Left renal cortex interstitium (tissue), 4 donors: ENCODE measurements around the gene XXYLT1. TPM values are rescaled to one million over a fixed set of nuclear protein-coding genes. Genes with fewer than 3 reads are reported as not detected.

ENCODE experiments used
- DNase-seq, 4 donors: peaks; one replicate each; pipeline ENCODE4 v3.0.0-alpha.2; 2013; ENCODE audit warnings: low read depth in 4 of 4, low spot score in 2 of 4, missing footprints in 1 of 4
- polyA plus RNA-seq, 4 donors: library from polyadenylated mRNA; unstranded; fragments of 120-200 nt; gene quantifications; one replicate each; pipeline ENCODE4 v1.2.1, GENCODE V29; 2013; ENCODE audit not compliant: insufficient read length in 4 of 4

Gene XXYLT1
- polyA plus RNA-seq, 4 donors, result 25.6 to 36.9 (median 30.8) TPM

DNA sequence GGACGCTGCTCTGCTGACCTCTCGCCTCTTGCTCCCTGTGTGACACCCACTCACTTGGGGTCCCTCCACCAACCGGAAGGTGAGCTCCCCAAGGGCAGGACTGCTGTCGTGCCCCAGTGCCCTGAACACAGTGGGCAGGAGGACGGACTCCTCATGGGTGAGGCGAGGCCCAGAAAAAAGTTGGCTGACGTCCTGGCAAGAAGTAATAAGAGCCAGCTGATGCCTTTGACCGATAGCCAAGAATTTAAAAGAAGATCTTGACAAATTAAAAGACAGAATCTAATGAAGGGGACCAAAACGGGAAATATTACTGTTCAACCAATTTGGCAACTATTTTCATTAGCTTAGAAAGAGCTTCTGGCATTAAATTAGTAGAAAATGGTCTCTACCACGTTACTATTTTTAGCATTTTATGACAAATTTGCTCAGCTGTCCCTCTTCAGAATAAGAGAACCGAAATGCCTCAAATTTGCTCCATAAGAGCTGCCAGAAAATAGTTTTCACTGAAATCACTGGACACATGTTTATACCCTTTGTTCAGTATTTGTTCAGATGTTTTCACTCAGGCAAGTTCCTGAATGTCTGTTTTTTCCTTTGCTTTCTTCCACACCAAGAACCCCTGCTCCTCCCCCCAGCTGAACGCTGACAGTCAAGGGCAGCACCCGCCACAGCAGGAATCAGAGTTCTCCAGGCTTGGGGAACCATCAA is 60.5 kb downstream of the XXYLT1 start:
- DNase-seq, result peak; percentile 47 to 68 (median 56)

DNA sequence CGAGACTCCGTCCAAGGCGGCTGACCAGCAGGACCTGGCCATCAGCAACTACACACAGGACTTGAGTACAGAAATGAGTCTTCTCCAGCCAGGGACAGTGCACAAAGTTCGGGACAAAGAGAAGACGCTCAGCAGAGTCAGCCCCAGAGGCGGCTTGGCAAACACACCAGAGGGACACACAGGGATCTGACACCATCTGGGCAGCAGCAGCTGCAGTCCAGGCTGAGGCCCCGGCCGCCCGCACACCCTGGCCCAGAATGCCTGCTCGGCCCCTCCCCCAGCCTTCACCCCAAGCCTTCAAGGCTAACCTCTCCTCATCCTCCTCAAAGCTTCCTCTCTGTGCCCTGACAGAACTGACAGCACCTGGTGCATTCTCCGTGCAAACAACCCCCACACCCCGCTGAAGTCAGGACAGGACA is 61.1 kb downstream of the XXYLT1 start:
- no peak for DNase-seq

DNA sequence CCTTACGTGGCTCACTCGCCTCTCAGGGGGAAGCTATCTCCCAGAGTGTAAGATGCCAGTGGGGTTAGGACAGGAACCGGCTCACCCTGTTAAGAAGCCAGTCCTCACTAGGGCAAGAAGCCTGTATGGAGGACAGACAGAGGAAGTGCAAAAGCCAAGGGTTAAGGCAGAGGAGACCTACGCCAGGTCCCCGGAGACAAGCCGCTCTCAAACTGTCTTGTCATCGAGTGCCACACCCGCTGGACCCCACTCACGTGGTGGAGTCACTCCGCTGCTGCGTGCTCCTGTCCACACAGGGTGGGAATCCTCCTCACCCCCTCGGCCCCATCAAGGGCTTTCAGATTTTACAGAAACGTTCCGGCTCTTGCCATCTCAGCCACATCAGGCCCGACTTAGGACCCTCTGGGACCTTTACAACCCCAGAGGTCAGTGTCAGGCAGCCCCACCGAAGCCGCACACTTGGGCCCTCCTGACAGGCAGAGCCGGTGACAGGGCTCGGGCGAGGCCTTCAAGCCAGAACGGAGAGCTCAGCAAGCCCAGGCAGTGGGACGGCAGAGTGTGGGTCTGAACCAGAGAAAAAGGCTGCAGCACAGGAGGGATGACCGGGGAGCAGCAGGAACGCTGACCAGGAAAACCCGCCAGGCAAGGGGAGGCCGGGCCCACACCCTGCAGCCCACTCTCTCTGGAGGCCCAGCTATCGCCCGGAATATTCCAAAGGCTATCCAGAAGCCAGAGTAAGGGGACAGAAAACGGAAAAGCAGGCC is 61.7 kb downstream of the XXYLT1 start:
- DNase-seq, result no peak

DNA sequence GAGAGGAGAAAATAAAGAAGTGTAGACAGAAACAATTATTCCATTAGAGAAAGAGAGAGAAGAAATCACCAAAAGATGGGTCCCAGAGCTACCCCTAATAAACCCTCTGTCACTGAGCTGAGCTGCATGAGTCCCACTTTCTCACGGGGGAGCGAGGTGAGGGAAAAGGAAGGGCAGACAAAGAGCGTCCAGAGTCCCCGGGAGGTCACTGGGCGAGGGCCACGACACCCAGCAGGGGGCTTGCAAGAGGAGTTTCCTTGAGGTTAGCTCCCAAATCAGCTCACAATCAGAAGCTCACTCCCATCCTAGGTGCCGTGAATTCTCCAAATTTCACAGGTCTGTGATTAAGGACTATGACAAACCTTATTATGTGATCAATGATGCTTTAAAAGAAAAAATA is 62.3 kb downstream of the XXYLT1 start:
- DNase-seq, result no peak

DNA sequence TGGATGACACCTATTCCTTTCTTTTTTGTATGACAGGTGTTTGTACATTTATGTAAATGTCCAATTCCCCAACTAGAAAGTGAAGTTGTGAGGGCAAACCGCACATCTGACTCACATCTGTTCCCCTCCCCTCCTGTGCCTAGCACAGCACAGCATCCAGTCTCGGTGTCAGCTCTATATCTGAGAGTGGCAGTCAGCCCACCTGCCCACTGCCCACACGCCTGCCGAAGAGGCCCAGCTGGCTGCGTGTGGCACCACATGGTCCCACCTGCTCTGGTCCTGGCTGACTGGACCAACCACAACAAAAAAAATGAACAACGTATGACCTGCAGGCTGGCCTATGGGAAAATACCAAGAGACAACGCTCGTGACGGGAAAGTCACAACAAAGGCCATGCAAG is 62.8 kb downstream of the XXYLT1 start:
- no peak for DNase-seq

DNA sequence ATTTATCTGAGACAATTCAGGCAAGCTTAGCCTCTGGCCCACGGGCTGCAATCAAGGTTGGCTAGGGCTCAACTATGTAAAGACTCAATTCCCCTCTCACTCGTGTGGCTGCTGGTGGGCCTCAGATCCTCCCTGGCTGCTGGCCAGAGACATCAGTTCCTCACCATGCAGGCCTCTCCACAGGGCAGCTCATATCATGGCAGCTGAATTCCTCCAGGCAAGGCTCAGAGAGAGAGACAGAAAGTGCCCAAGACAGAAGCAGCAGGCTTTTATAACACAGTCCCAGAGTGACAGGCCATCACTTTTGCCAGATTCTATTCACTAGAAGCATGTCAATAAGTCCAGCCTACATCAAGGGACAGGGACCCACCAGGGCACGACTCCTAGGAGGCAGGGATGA is 63.2 kb downstream of the XXYLT1 start:
- no peak for DNase-seq

DNA sequence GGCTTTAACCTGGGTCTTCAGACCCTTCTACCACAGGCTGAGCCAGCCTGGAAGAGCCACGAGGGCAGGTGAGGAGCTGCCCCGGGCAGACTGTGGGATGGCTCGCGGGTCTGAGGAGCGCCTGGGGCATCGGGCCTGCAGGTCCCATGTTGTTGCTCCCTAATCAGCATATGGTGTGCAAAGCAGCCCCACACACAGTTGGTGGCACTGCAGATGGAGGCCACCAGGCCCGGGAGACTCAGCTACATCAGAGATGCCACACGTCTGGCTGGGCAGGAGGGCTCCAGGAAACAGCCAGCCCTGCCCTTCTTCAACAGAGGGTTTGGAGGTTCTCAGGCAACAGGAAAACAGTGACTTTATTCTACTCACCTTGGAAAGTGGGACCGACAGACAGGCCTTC is 63.9 kb downstream of the XXYLT1 start:
- DNase-seq, result no peak

DNA sequence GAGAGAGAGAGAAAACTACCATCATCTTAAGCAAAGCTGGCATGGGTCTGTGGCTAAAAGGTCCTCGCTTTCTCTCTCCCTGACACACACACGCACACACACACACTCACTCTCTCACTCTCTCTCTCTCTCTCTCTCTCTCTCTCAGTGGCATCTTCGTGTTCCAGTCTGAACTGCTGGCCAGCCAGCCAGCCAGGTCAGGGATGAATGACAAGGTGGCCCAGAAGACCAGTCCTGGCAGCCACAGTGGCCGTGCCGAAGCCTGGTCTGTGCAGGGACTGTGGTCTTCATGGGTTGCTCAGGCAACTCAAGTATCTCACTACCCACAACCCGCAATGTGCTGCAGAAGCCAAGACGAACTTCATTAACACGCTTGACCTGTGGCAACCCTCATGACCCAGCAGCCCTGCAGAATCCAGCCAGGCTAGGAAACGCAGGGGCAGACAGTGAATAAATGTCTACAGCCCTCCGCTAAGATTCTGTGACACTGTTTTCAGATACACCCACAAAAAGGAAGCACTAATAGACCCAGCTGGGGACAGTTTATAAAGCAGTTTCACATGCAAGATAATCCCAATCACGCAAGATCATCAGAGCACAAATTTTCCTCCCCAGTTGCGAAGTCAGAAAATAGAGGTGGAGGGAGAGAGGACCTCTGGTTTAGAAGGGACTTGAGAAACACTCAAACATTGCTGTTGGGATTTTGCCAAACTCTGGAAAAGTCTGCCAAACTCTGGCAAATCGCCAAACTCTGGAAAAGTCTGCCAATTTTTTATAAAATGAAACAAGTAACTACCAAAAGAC is 66.4 kb downstream of the XXYLT1 start:
- peak in 2 of 4 donors; percentile 48 to 50 for DNase-seq

DNA sequence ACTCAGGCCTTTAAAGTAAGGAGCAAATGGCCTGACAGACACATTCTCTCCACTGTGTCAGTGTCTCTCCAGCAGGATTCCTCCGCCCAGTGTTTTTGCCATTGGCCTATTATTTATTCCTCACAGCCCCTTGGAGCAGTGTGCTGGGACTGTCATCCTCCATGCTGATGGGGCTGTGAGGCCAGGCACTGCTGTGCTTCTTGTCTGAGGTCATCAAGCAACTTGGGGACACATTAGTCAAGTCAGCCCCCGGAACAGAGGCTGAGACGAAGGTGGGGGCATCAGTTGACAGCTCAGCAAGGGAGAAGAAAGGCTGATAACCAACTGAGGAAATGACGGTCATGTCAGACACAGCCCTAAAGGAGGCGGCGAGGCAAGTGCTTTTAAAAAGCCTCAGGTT is 67.4 kb downstream of the XXYLT1 start:
- no peak for DNase-seq

DNA sequence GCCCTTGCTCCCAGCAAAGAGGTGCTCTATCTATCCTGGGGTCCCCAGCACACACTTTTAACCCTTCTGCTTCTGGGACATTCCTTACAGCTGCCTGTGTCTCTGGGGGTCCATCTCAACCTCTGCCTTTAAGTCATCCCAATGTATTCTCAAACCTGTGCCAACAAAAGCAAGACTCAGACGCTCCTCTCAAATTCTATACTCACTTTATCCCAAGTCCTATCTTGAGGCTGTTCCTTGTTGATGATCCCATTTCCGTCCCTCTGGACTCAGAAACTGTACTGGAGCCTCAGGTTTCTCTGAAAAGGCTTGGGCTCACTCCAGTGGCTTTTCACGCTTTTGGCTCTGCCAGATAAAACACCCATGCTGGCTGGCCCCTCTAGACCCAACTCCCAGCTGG is 69.7 kb downstream of the XXYLT1 start:
- no peak for DNase-seq

DNA sequence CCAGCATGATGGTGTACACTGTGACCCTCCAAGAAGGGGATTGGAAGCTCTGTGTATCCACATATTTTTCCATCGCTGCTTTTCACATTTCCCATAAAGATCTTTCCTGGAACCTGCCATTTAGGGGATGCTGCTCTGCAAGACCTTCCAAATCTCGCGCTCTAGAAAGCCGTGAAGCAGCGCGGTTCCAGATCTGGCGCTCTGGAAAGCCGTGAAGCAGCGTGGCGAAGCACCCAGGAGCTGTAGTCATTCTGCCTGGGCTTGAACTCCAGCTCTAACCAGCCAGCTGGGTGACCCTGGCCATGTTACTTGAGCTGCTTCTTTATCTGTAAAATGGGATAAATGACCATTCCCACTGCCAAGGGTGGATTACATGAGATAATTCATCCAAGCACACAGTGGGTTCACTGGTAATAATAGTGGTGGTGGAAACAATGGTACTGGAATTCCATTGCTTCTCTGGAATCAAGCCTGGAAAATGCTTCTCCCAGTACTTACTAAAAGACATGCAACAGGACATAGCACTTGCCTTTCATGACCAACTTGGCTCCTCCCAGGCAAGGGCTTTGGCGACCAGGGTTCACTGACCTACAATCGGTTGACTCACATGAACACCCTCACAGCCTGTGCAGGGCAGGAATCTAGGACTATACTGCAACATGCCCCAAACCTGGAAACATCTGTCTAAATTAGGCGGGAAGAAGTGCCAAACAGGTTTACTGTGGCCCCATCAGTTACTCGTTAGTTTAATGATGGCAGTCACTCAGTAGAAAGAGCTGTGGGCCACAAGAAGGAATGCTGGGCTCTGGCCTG is 70.7 kb downstream of the XXYLT1 start:
- DNase-seq, result no peak

DNA sequence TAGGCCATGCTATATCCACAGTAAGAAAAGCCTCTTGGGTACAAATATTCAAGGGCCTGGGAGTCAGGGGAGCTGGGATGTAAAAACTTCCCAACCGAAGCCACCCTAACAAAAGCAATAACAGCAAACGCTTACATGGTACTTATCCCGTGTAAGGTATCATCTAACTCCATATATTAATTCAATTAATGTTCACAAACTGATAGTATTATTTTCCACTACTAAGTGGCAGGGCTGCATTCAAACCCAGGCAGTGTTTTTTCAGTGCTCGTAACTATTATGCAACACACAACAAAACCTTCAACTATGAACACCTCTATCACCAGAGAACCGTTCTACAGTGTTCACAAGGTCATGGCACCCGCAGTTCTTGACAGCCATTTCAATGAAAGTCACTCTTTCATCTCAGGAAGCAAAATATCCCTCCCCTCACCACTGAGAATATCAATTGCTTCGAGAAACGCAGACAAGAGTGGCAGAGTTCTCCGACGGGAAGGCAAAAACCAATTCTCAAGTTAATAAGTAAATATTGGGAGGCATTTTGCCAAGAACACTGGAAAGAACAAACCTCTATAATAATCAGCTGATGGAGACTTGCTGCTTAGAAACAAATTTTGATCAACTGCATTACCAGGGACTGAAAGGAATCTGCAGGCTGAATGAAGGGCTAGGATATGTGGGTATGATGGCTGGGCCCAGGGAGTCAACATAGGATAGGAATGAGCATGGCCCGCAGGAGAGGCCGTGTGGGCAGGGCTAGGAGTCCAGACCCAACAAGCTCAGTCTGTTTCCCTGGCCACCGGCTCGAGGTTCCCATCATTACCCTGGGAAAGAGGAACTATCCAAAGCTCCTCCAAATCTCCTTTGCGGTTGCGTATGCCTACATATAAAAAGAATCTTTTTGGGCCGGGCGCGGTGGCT is 72.3 kb downstream of the XXYLT1 start:
- DNase-seq, result no peak

DNA sequence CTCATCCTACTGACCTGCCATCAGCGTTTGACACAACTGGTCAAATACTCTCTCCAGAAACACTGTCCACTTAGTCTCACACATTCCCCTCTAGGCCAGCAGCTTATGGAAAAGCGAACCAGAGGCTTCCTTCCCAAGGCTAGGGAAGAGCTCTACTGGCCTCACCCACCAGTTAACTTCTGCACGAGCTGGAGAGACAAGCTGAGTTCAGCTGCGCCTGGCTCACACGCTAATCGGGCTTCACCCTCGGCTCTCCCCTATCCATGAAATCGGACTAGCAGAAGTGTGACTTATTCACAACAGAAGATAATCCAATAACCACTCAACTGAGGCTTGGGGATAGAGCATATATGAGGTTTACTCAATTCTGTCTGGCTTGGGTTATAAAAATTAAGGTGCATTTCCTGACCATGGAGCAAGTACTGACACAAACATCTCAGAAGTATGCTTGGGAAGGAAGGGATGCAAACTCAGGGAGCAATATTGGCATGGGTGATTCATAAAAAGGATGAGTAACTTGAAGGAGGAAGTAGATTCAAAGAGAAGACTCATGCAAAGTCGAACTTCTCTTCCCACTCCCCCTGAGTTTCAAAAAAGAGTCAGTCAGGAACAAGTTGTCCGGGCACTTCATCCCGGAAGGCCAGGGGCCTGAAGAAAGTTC is 73.1 kb downstream of the XXYLT1 start:
- no peak for DNase-seq

DNA sequence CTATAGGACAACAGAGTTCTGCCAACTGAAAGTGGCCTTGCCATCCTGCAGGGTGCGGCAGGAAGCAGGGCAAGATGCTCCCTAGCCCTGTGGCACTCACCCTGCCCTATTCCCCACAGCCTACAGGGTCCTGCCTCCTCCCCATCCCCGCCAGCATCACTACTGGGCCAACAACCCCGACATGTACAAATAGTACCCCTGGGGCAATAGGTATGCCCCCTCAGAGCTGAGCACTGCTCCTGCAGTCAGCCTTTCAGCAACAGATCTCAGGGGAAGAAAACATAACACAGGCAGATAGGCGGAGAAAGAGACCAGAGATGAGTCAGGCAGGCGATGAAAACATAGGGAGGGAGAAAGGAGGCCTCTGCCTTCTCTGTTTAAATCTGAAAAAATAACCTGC is 74.7 kb downstream of the XXYLT1 start:
- no peak for DNase-seq

DNA sequence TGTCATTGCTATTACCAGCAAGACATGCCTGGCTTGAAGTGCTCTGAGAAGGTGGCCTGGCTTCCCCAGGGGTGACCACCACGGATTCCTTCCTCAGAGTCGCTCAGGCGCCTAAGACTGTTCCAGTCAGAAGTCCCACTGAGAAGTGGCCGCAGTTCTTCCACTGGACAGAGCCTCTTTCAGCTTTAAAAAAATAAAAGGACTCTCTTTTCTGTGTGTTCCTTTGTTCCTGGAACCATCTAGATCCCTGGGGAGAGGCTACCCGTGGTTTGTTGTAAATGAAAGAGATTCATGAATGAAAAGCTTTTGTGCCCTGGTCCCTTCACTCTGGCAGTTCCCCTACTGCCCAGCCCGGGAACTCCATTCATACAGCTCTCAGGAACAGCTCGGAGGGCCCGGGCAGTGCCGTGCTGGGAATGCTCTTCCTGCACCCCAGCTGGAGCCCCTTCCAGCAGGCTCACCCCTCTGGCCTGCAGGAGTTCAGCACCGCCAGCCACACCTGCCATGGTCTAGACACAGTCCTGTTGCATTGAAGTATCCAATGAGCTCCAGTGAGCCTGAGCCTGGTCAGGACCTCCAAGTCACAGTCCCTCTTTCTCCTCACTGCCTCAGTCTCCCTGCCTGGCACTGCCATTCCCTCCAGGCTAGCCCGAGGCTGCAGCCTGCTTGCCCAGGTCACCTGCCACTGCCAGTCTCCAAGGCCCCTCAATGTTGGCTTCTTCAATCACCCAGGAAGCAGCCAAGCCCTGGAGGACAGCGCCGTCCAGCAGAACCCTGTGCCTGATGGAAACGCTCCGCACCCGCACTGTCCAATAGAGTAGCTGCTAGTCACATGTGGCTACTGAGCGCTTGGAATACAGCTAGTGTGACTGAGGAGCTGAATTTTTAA is 75.4 kb downstream of the XXYLT1 start:
- no peak for DNase-seq

DNA sequence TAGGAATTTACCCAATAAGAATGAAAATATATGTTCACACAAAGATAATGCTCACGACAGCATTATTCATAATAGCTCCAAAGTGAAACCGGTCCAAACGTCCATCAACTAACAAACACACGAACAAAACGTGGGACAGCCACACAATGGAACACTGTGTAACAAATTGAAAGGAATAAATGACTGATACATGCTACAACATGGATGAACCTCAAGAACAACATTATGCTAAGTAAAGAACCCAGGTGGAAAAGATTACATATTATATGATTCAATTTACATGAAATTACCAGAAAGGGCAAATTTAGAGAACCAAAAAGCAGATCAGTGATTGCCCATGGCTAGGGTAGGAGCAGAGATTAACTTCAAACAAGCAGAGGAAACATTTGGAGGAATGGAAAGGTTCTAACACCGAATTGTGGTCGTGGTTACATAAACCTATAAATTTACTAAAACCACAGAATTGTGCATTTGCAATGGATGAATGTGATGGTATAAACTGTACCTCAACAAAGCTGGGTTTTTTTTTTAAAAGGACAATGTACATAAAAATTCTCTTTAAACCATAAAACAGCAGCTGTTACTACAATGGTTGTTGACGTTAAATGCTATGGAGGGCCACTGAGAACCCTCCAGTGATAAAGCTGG is 76.3 kb downstream of the XXYLT1 start:
- DNase-seq, result no peak

DNA sequence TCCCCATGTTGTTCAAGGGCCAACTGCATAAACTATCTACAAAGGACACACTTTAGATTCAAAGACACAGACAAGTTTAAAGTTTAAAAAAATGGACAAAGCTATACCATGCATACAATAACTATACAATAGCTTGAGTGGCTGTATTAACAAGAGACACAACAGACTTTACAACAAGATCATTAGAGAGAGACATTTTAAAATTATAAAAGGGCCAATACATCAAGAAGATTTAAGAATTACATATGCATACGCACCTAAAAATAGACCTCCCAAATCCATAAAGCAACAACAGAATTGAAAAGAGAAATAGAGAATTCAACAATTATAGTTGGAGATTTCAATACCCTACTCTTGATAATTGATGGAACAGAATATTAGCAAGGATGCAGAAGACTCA is 79.4 kb downstream of the XXYLT1 start:
- DNase-seq, result no peak

DNA sequence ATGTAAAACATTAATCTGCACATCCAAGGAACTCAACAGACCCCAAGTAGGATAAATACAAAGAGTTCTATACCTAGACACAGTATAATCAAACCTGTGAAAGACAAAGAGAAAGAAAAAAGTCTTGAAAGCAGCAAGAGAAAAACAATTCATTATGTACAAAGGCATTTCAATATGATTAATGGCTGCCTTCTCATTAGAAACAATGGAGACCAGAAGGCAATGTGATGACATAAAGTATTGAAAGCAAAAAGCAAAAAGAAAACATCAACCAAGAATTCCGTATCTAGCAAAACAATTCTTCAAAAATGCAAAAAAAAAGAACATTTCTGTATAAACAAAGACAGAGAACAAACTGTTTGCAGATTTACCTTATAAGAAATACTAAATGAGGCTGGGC is 81.1 kb downstream of the XXYLT1 start:
- no peak for DNase-seq
